ENCODE measurements around the gene MTMR12.

- TF ChIP-seq CTCF (IDR thresholded peaks at IDR 0.05) (no peak), POLR2A (IDR thresholded peaks at IDR 0.05) (no peak)
Measured at GRCh38 chr5:32279786-32280185, 33.0 kb downstream of the MTMR12 start.
